ENCODE results near the gene FLOT2. TPM values are rescaled to one million over a fixed set of nuclear protein-coding genes. Genes with fewer than 3 reads are reported as not detected.

Gene FLOT2
- total and polyA plus RNA-seq, 10 of the 15 experiments (the other 5 are each of a cell fraction or from before 2014, with no cell fraction given) = 56.8 to 302 (median 149) TPM

GRCh38 chr17:28912938-28913333 lies 15.4 kb upstream of the FLOT2 start:
- H3K27ac ChIP-seq (ENCODE audit: control insufficient read depth, insufficient read depth) = no peak overlapping the region
- no peaks in the 10 kb centered on the region for H3K79me2 ChIP-seq (ENCODE audit: control insufficient read depth, insufficient read depth, low read length)
- ChIA-PET RAD21 (ENCODE audit: unreplicated experiment) (interaction anchor here (5.7 kb wide), 1 partner anchor 149 kb away, joined by 23 read pairs; no protein-coding TSS in a partner anchor), SMC1A (ENCODE audit: uncharacterized antibody, unreplicated experiment) (interaction anchor here (1.6 kb wide), 1 partner anchor 9 kb away, joined by 3 read pairs; the partner anchor contains the start of gene DHRS13), POLR2A (interaction anchor here (0.5 kb wide), 1 partner anchor 724 kb away, joined by 3 read pairs; no protein-coding TSS in a partner anchor), CTCF (interaction anchor here (0.6 to 17.3 kb wide), 7 partner anchors 9 to 185 kb away, joined by 3 to 175 read pairs (median 4); partner anchors contain the start of genes NEK8 and TLCD1)
- intact Hi-C loops (cut with micrococcal nuclease; ENCODE audit: unreplicated experiment) (no loop called here), in situ Hi-C loops (cut with MboI) (no loop called here)
- no peaks in the 10 kb centered on the region for H3K9me3 ChIP-seq (replicated peaks; ENCODE audit: control insufficient read depth, insufficient read depth, low read length)
- 100% methylated on average over 6 of the region's 6 CpGs for WGBS (ENCODE audit: insufficient coverage, insufficient replicate concordance, low lambda C conversion rate, missing lambda C conversion rate)
- no peak for DNase-seq (ENCODE audit: low read depth, low spot score)
- no peak overlapping the region for H3K4me2 ChIP-seq (ENCODE audit: control insufficient read depth, insufficient read depth)
- no peaks in the 10 kb centered on the region for H3K4me1 ChIP-seq (ENCODE audit: control insufficient read depth, insufficient read depth, low read length)
- ATAC-seq = no peak
- no peak overlapping the region for H3K4me3 ChIP-seq
- no peak for FAIRE-seq
- BruUV-seq (replicated peaks) = TSS peak; percentile 26
- H2AFZ ChIP-seq (ENCODE audit: control insufficient read depth, low read depth, low read length) = no peak overlapping the region
- no peak overlapping the region for H3K9ac ChIP-seq (ENCODE audit: control insufficient read depth, insufficient read depth, low read length)
- no peaks in the 10 kb centered on the region for H4K20me1 ChIP-seq (ENCODE audit: control insufficient read depth, insufficient read depth)
- H3K36me3 ChIP-seq (ENCODE audit: control insufficient read depth in 2 of 2, insufficient read depth in 2 of 2, low read length in 1 of 2) = peaks cover 53 to 79% of the 10 kb centered on the region in 2 experiments
- no peaks in the 10 kb centered on the region for H3K27me3 ChIP-seq (replicated peaks in 1 of 2; ENCODE audit: control insufficient read depth in 2 of 2, insufficient read depth in 2 of 2, low read length in 1 of 2)
- no peak for TF ChIP-seq FOS (IDR thresholded peaks at IDR 0.05; ENCODE audit: borderline replicate concordance, extremely low read depth, insufficient read length)
- TF ChIP-seq SREBF2 (IDR thresholded peaks at IDR 0.05; ENCODE audit: low read length) = no peak

- Histone ChIP-seq H2AFZ (ENCODE audit: control insufficient read depth, low read depth, low read length) (no peak overlapping the region), H3K4me2 (ENCODE audit: control insufficient read depth, insufficient read depth) (no peak overlapping the region), H3K9me3 (replicated peaks; ENCODE audit: control insufficient read depth, insufficient read depth, low read length) (no peaks in the 10 kb centered on the region), H3K27ac (ENCODE audit: control insufficient read depth, insufficient read depth) (no peak overlapping the region), H3K4me3 (no peak overlapping the region), H3K9ac (ENCODE audit: control insufficient read depth, insufficient read depth, low read length) (no peak overlapping the region), H3K27me3 (replicated peaks in 1 of 2; ENCODE audit: control insufficient read depth in 2 of 2, insufficient read depth in 2 of 2, low read length in 1 of 2) (no peaks in the 10 kb centered on the region), H3K79me2 (ENCODE audit: control insufficient read depth, insufficient read depth, low read length) (no peaks in the 10 kb centered on the region), H3K36me3 (ENCODE audit: control insufficient read depth in 2 of 2, insufficient read depth in 2 of 2, low read length in 1 of 2) (peaks cover 50 to 78% of the 10 kb centered on the region in 2 experiments), H3K4me1 (ENCODE audit: control insufficient read depth, insufficient read depth, low read length) (no peaks in the 10 kb centered on the region), H4K20me1 (ENCODE audit: control insufficient read depth, insufficient read depth) (no peaks in the 10 kb centered on the region)
- ChIA-PET SMC1A (ENCODE audit: uncharacterized antibody, unreplicated experiment) (interaction anchor here (1.6 kb wide), 1 partner anchor 9 kb away, joined by 3 read pairs; the partner anchor contains the start of gene DHRS13), POLR2A (interaction anchor here (0.5 kb wide), 1 partner anchor 723 kb away, joined by 3 read pairs; no protein-coding TSS in a partner anchor), CTCF (interaction anchor here (0.6 to 17.3 kb wide), 9 partner anchors 8 to 185 kb away, joined by 3 to 175 read pairs (median 4); partner anchors contain the start of genes NEK8 and TLCD1), RAD21 (ENCODE audit: unreplicated experiment) (interaction anchor here (5.7 kb wide), 1 partner anchor 149 kb away, joined by 23 read pairs; no protein-coding TSS in a partner anchor)
- BruUV-seq (replicated peaks) = no TSS peak
- ATAC-seq (no peak), DNase-seq (ENCODE audit: low read depth, low spot score) (no peak), FAIRE-seq (no peak)
- intact Hi-C loops (cut with micrococcal nuclease; ENCODE audit: unreplicated experiment) (no loop called here), in situ Hi-C loops (cut with MboI) (no loop called here)
- WGBS (ENCODE audit: insufficient coverage, insufficient replicate concordance, low lambda C conversion rate, missing lambda C conversion rate) = 90% methylated on average over 20 of the region's 20 CpGs
- no peak for TF ChIP-seq STAT1 (conservative IDR thresholded peaks at IDR 0.05)
- TF ChIP-seq PAX5 (IDR thresholded peaks at IDR 0.05; ENCODE audit: borderline replicate concordance, low read depth, low read length) = no peak
- no peak for TF ChIP-seq ZBED1 (IDR thresholded peaks at IDR 0.05; ENCODE audit: borderline replicate concordance)
- TF ChIP-seq FOXM1 (IDR thresholded peaks at IDR 0.05; ENCODE audit: low read depth, low read length) = no peak
Measured at GRCh38 chr17:28912281-28912937, 14.9 kb upstream of the FLOT2 start.

Data from GM12878 (cell line).